Osteocyte (in vitro differentiated cells): ENCODE measurements around the gene CPXM2. TPM values are rescaled to one million over a fixed set of nuclear protein-coding genes. Genes with fewer than 3 reads are reported as not detected.

Source experiments
- DNase-seq: peaks from one replicate; pipeline ENCODE4 v3.0.0; 2021; ENCODE audit warnings: mixed read lengths; ENCODE audit not compliant: unreplicated experiment; ENCODE audit errors: extremely low spot score
- H3K27ac Mint-ChIP-seq: one replicate; pipeline ENCODE4 v1.8.0; 2021; ENCODE audit warnings: mild to moderate bottlenecking, mixed read lengths; ENCODE audit not compliant: unreplicated experiment
- H3K27me3 Mint-ChIP-seq: one replicate; pipeline ENCODE4 v1.8.0; 2021; ENCODE audit warnings: mixed read lengths; ENCODE audit not compliant: unreplicated experiment
- H3K36me3 Mint-ChIP-seq: one replicate; pipeline ENCODE4 v1.8.0; 2021; ENCODE audit warnings: mixed read lengths; ENCODE audit not compliant: unreplicated experiment
- H3K4me1 Mint-ChIP-seq: one replicate; pipeline ENCODE4 v1.8.0; 2021; ENCODE audit warnings: mixed read lengths; ENCODE audit not compliant: unreplicated experiment
- H3K4me3 Mint-ChIP-seq: one replicate; pipeline ENCODE4 v1.8.0; 2021; ENCODE audit warnings: mild to moderate bottlenecking, moderate library complexity, mixed read lengths; ENCODE audit not compliant: unreplicated experiment
- H3K9me3 Mint-ChIP-seq: one replicate; pipeline ENCODE4 v1.8.0; 2021; ENCODE audit warnings: mixed read lengths; ENCODE audit not compliant: unreplicated experiment
- CTCF ChIP-seq: fragments of 200-600 bp; sonication (generic); IDR thresholded peaks from 2 replicates; pipeline ENCODE4 v1.5.0; 2021; ENCODE audit warnings: antibody characterized with exemption, mild to moderate bottlenecking, moderate library complexity
- total RNA-seq: library from RNA; stranded (reverse); gene quantifications from 2 replicates; pipeline ENCODE4 v1.2.1, GENCODE V29; 2021

The CPXM2 gene
- total RNA-seq, 1 donor from 2014 or later, result not detected

GRCh38 chr10:123922126-123922525 is 30.5 kb upstream of the CPXM2 start:
- no peak for TF ChIP-seq CTCF
- H3K27me3 Mint-ChIP-seq, result peaks cover 15% of the 10 kb centered on the region
- no peak for DNase-seq
- no peak overlapping the region for H3K4me3 Mint-ChIP-seq
- H3K36me3 Mint-ChIP-seq, result no peaks in the 10 kb centered on the region
- no peaks in the 10 kb centered on the region for H3K4me1 Mint-ChIP-seq
- peaks cover 15% of the 10 kb centered on the region for H3K9me3 Mint-ChIP-seq
- no peak overlapping the region for H3K27ac Mint-ChIP-seq

GRCh38 chr10:123916775-123917174 is 25.2 kb upstream of the CPXM2 start:
- TF ChIP-seq CTCF, result no peak
- no peaks in the 10 kb centered on the region for H3K4me1 Mint-ChIP-seq
- peaks cover 13% of the 10 kb centered on the region for H3K27me3 Mint-ChIP-seq
- peaks cover 15% of the 10 kb centered on the region for H3K9me3 Mint-ChIP-seq
- no peak for DNase-seq
- no peak overlapping the region for H3K27ac Mint-ChIP-seq
- H3K36me3 Mint-ChIP-seq, result no peaks in the 10 kb centered on the region
- no peak overlapping the region for H3K4me3 Mint-ChIP-seq

- Mint-ChIP-seq H3K27ac (no peak overlapping the region), H3K36me3 (no peaks in the 10 kb centered on the region), H3K4me3 (no peak overlapping the region), H3K9me3 (peaks cover 7% of the 10 kb centered on the region), H3K27me3 (no peaks in the 10 kb centered on the region), H3K4me1 (no peaks in the 10 kb centered on the region)
- no peak for DNase-seq
- TF ChIP-seq CTCF, result no peak
Observed at GRCh38 chr10:123913688-123914268, 22.2 kb upstream of the CPXM2 start.

GRCh38 chr10:123912871-123913270 is 21.3 kb upstream of the CPXM2 start:
- no peaks in the 10 kb centered on the region for H3K36me3 Mint-ChIP-seq
- TF ChIP-seq CTCF, result no peak
- H3K27me3 Mint-ChIP-seq, result peaks cover 1% of the 10 kb centered on the region
- no peaks in the 10 kb centered on the region for H3K4me1 Mint-ChIP-seq
- no peak overlapping the region for H3K4me3 Mint-ChIP-seq
- no peak for DNase-seq
- no peak overlapping the region for H3K27ac Mint-ChIP-seq
- H3K9me3 Mint-ChIP-seq, result no peaks in the 10 kb centered on the region

- no peak for DNase-seq
- Mint-ChIP-seq H3K27ac (no peak overlapping the region), H3K27me3 (peaks cover 2% of the 10 kb centered on the region), H3K4me1 (no peaks in the 10 kb centered on the region), H3K4me3 (no peak overlapping the region), H3K9me3 (no peaks in the 10 kb centered on the region), H3K36me3 (no peaks in the 10 kb centered on the region)
- no peak for TF ChIP-seq CTCF
Observed at GRCh38 chr10:123912466-123912865, 20.9 kb upstream of the CPXM2 start.
